ENCODE results near the gene SULT1A3. TPM values are rescaled to one million over a fixed set of nuclear protein-coding genes. Genes with fewer than 3 reads are reported as not detected.

The SULT1A3 gene
- total RNA-seq, 1 donor from 2014 or later = 17.9 TPM

GRCh38 chr16:30184096-30184890 is 14.8 kb upstream of the SULT1A3 start:
- no peak for DNase-seq (ENCODE audit: low spot score)
- no peak for TF ChIP-seq CTCF (IDR thresholded peaks at IDR 0.05; ENCODE audit: unreplicated experiment)
- Mint-ChIP-seq H3K4me1 (ENCODE audit: unreplicated experiment) (no peaks in the 10 kb centered on the region), H3K36me3 (ENCODE audit: low read depth, unreplicated experiment) (no peaks in the 10 kb centered on the region), H3K4me3 (ENCODE audit: unreplicated experiment) (peak overlapping the region; percentile 47), H3K9me3 (ENCODE audit: unreplicated experiment) (no peaks in the 10 kb centered on the region), H3K27me3 (ENCODE audit: unreplicated experiment) (peaks cover 9% of the 10 kb centered on the region), H3K27ac (ENCODE audit: unreplicated experiment) (no peak overlapping the region)

GRCh38 chr16:30184891-30185682 is 14.0 kb upstream of the SULT1A3 start:
- no peaks in the 10 kb centered on the region for H3K4me1 Mint-ChIP-seq (ENCODE audit: unreplicated experiment)
- H3K4me3 Mint-ChIP-seq (ENCODE audit: unreplicated experiment) = peak overlapping the region; percentile 42
- no peak for TF ChIP-seq CTCF (IDR thresholded peaks at IDR 0.05; ENCODE audit: unreplicated experiment)
- H3K27me3 Mint-ChIP-seq (ENCODE audit: unreplicated experiment) = peaks cover 9% of the 10 kb centered on the region
- DNase-seq (ENCODE audit: low spot score) = no peak
- H3K9me3 Mint-ChIP-seq (ENCODE audit: unreplicated experiment) = no peaks in the 10 kb centered on the region
- H3K36me3 Mint-ChIP-seq (ENCODE audit: low read depth, unreplicated experiment) = no peaks in the 10 kb centered on the region
- H3K27ac Mint-ChIP-seq (ENCODE audit: unreplicated experiment) = no peak overlapping the region

- no peaks in the 10 kb centered on the region for H3K9me3 Mint-ChIP-seq (ENCODE audit: unreplicated experiment)
- H3K27me3 Mint-ChIP-seq (ENCODE audit: unreplicated experiment) = peaks cover 9% of the 10 kb centered on the region
- no peak overlapping the region for H3K4me3 Mint-ChIP-seq (ENCODE audit: unreplicated experiment)
- H3K36me3 Mint-ChIP-seq (ENCODE audit: low read depth, unreplicated experiment) = no peaks in the 10 kb centered on the region
- TF ChIP-seq CTCF (IDR thresholded peaks at IDR 0.05; ENCODE audit: unreplicated experiment) = no peak
- H3K4me1 Mint-ChIP-seq (ENCODE audit: unreplicated experiment) = no peaks in the 10 kb centered on the region
- H3K27ac Mint-ChIP-seq (ENCODE audit: unreplicated experiment) = no peak overlapping the region
- no peak for DNase-seq (ENCODE audit: low spot score)
Measured at GRCh38 chr16:30185683-30186421, 13.2 kb upstream of the SULT1A3 start.

- Mint-ChIP-seq H3K27me3 (ENCODE audit: unreplicated experiment) (peaks cover 9% of the 10 kb centered on the region), H3K4me1 (ENCODE audit: unreplicated experiment) (no peaks in the 10 kb centered on the region), H3K36me3 (ENCODE audit: low read depth, unreplicated experiment) (no peaks in the 10 kb centered on the region), H3K4me3 (ENCODE audit: unreplicated experiment) (no peak overlapping the region), H3K27ac (ENCODE audit: unreplicated experiment) (no peak overlapping the region), H3K9me3 (ENCODE audit: unreplicated experiment) (no peaks in the 10 kb centered on the region)
- no peak for DNase-seq (ENCODE audit: low spot score)
- TF ChIP-seq CTCF (IDR thresholded peaks at IDR 0.05; ENCODE audit: unreplicated experiment) = no peak
Measured at GRCh38 chr16:30186444-30186781, 12.6 kb upstream of the SULT1A3 start.
